ENCODE measurements around the gene NINJ1. TPM values are rescaled to one million over a fixed set of nuclear protein-coding genes. Genes with fewer than 3 reads are reported as not detected.

The NINJ1 gene, protein sequence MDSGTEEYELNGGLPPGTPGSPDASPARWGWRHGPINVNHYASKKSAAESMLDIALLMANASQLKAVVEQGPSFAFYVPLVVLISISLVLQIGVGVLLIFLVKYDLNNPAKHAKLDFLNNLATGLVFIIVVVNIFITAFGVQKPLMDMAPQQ
- 10 to 100 TPM; 29.5 to 30.4 TPM for total RNA-seq

GRCh38 chr9:93134015-93134739 lies at the start of gene NINJ1:
TSS of gene NINJ1 (minus strand) at chr9:93134251. CDS start at chr9:93134217, 34 bp downstream.
- Mint-ChIP-seq H3K36me3 (no peaks in the 10 kb centered on the region), H3K9me3 (no peaks in the 10 kb centered on the region), H3K27me3 (no peaks in the 10 kb centered on the region), H3K27ac (peak within 1 kb of the TSS; percentile 87), H3K4me3 (peak within 1 kb of the TSS; percentile 89), H3K4me1 (peaks cover 32% of the 10 kb centered on the region)
- peak; percentile 86 for ATAC-seq (ENCODE audit: low read depth)
- POLR2A ChIA-PET: interaction anchor here (0.6 to 2.1 kb wide), 12 partner anchors 9 to 432 kb away, joined by 3 to 15 read pairs (median 4); no protein-coding TSS in a partner anchor
- DNase-seq: peak; percentile 87

- ATAC-seq (ENCODE audit: low read depth) (no peak), DNase-seq (no peak)
- POLR2A ChIA-PET: interaction anchor here (1.1 kb wide), 1 partner anchor 50 kb away, joined by 3 read pairs; the partner anchor contains the start of gene NINJ1
- H3K27me3 Mint-ChIP-seq: peaks cover 55% of the 10 kb centered on the region
- H3K36me3 Mint-ChIP-seq: no peaks in the 10 kb centered on the region
- no peak overlapping the region for H3K27ac Mint-ChIP-seq
- H3K4me3 Mint-ChIP-seq: peak overlapping the region; percentile 60
- H3K4me1 Mint-ChIP-seq: peaks cover 1% of the 10 kb centered on the region
- H3K9me3 Mint-ChIP-seq: no peaks in the 10 kb centered on the region
Observed at GRCh38 chr9:93183131-93183662, 49.1 kb upstream of the NINJ1 start.

- DNase-seq (no peak), ATAC-seq (ENCODE audit: low read depth) (no peak)
- Mint-ChIP-seq H3K27me3 (peaks cover 52% of the 10 kb centered on the region), H3K36me3 (no peaks in the 10 kb centered on the region), H3K4me3 (no peak overlapping the region), H3K27ac (no peak overlapping the region), H3K9me3 (no peaks in the 10 kb centered on the region), H3K4me1 (peaks cover 1% of the 10 kb centered on the region)
- POLR2A ChIA-PET: interaction anchor here (1.1 kb wide), 1 partner anchor 49 kb away, joined by 3 read pairs; the partner anchor contains the start of gene NINJ1
Observed at GRCh38 chr9:93182572-93182971, 48.5 kb upstream of the NINJ1 start.

DNA sequence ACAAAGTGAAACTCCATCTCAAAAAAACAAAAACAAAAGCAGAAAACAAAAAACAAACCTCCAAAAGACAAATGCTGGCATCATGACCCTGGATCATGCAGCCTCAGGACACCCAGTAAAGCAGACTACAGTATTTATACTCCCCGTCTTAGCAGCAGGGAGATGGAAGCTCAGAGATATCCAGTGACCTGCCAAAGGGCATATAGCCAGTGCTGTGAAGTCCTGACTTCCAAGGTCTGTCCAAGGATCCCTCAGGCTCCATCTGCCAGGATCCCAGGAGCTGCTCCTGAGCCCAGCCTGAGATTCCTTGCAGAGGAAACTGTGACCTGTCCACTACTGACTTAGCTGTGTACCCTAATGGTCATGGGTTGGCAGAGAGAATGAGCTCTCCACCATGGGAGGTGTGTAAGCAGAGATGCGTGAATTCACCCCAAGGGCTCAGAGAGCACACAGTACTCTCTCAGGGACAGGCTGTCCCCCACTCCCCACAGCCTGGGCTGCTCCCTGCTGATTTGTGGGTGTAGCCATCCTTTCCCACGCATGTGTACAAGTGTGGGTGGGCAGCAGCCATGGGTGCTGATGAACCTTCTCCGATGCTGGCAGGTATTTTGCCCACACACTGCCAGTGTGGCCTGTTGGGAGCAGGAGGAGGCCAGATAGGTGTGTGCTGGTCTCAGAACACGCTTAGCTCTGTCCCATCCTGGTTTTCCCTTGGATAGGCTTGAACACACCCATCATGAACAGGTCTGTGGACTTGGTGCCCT lies 47.8 kb upstream of the NINJ1 start:
- peaks cover 1% of the 10 kb centered on the region for H3K4me1 Mint-ChIP-seq
- H3K36me3 Mint-ChIP-seq: no peaks in the 10 kb centered on the region
- no peaks in the 10 kb centered on the region for H3K9me3 Mint-ChIP-seq
- POLR2A ChIA-PET: no interaction called here
- DNase-seq (no peak), ATAC-seq (ENCODE audit: low read depth) (no peak)
- H3K4me3 Mint-ChIP-seq: no peak overlapping the region
- H3K27me3 Mint-ChIP-seq: peaks cover 45% of the 10 kb centered on the region
- H3K27ac Mint-ChIP-seq: no peak overlapping the region

DNA sequence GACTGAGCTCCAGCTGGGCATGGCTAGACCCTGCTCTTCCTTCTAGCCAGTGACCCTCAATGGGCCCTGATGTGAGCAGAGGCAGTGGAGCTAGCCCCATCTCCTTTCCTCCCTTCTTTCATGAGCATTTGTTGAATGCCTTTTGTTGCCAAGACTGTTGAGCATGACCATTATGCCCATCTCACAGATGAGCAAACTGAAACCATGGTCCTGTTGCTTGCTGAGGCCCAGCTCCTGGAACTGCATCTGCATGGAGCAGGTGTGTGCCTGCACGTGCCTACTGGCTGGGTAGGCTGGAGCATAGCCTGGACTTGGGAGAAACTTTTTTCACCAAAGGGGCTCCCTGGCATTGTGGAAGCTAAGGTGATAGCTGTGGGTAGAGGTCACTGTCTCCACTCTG lies 46.9 kb upstream of the NINJ1 start:
- no peaks in the 10 kb centered on the region for H3K9me3 Mint-ChIP-seq
- peaks cover 36% of the 10 kb centered on the region for H3K27me3 Mint-ChIP-seq
- POLR2A ChIA-PET: no interaction called here
- ATAC-seq (ENCODE audit: low read depth) (no peak), DNase-seq (no peak)
- peaks cover 1% of the 10 kb centered on the region for H3K4me1 Mint-ChIP-seq
- no peak overlapping the region for H3K27ac Mint-ChIP-seq
- H3K36me3 Mint-ChIP-seq: no peaks in the 10 kb centered on the region
- H3K4me3 Mint-ChIP-seq: no peak overlapping the region

- Mint-ChIP-seq H3K9me3 (no peaks in the 10 kb centered on the region), H3K4me3 (no peak overlapping the region), H3K27me3 (peaks cover 33% of the 10 kb centered on the region), H3K36me3 (no peaks in the 10 kb centered on the region), H3K27ac (no peak overlapping the region), H3K4me1 (peaks cover 1% of the 10 kb centered on the region)
- no peak for DNase-seq
- POLR2A ChIA-PET: no interaction called here
- no peak for ATAC-seq (ENCODE audit: low read depth)
Observed at GRCh38 chr9:93178851-93179786, 45.1 kb upstream of the NINJ1 start.

DNA sequence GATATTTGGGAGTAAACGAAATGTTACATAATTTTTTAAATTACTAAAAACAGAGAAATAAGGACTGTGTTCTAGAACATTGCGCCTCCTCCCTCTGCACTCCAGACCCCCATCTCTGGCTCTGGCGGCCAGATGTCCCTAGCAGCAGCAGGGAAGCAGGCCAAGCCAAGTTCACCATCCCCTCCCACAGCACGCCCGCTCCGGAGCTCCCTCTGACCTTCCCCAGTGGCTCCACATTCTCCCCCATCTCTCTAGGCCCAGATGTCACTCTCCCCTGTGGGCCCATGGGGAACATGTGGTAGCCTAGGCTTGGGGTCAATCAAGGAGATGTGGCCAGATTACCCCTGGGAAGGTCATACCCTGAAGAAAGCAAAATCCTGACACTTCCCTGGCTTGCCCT lies 43.6 kb upstream of the NINJ1 start:
- H3K27me3 Mint-ChIP-seq: peaks cover 27% of the 10 kb centered on the region
- no peaks in the 10 kb centered on the region for H3K9me3 Mint-ChIP-seq
- no peak for DNase-seq
- H3K27ac Mint-ChIP-seq: no peak overlapping the region
- POLR2A ChIA-PET: no interaction called here
- no peak for ATAC-seq (ENCODE audit: low read depth)
- H3K4me3 Mint-ChIP-seq: no peak overlapping the region
- no peaks in the 10 kb centered on the region for H3K36me3 Mint-ChIP-seq
- H3K4me1 Mint-ChIP-seq: no peaks in the 10 kb centered on the region

DNA sequence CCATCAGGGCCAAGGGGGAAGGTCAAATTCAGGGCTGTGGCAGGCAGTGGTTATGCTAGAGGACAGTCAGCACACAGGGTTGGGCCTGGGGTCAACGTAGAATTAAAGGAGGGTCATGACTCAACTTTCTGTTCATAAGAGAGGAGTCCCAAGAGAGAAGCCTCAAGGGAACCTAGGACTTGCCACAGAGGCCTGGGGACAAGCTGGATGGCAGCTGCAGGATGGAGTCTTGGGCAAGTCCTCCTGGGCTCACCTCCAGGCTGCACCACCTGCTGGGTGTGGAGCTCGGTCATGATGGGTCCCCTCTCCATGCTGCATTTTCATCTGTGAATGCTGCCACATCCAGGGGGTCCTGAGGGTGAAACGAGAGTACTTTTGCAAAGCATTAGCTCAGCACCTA lies 40.9 kb upstream of the NINJ1 start:
- no peak for DNase-seq
- Mint-ChIP-seq H3K9me3 (no peaks in the 10 kb centered on the region), H3K27ac (no peak overlapping the region), H3K36me3 (no peaks in the 10 kb centered on the region), H3K27me3 (peaks cover 13% of the 10 kb centered on the region), H3K4me3 (no peak overlapping the region), H3K4me1 (no peaks in the 10 kb centered on the region)
- ATAC-seq (ENCODE audit: low read depth): no peak
- POLR2A ChIA-PET: no interaction called here

DNA sequence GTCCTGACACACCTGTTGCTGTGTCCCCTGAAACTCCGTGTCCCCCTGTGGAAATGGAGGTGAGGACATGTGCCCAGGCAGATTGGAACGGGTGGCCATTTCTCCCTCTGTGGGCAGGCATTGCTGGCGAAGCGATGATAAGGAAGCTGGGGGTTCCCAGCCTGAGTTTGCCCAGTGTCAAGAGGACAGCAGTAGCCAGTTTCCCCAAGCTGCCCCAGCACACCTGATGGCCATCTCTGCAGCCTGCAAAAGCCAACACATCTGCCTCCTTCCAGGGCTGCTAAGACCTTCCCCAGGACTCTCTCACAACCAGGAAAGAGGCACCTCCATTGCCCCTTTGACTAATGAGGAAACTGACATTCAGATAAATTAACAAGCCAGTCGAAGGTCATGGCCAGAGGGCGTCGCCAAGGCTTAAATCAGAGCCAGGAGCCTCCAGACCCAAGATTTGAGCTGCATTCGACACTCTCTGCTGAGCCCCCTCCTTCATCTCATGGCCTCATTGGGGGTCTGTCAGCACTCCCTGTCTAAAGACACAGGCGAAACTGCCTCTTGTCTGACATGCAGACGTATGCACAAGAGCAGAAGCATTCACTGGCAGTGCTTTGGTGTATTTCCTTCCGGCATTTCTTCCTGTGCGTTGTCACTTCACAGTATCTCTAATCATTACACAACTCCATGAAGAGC lies 39.5 kb upstream of the NINJ1 start:
- Mint-ChIP-seq H3K4me1 (no peaks in the 10 kb centered on the region), H3K36me3 (no peaks in the 10 kb centered on the region), H3K9me3 (no peaks in the 10 kb centered on the region), H3K4me3 (no peak overlapping the region), H3K27ac (peak overlapping the region; percentile 41), H3K27me3 (peaks cover 16% of the 10 kb centered on the region)
- no peak for DNase-seq
- POLR2A ChIA-PET: no interaction called here
- no peak for ATAC-seq (ENCODE audit: low read depth)

DNA sequence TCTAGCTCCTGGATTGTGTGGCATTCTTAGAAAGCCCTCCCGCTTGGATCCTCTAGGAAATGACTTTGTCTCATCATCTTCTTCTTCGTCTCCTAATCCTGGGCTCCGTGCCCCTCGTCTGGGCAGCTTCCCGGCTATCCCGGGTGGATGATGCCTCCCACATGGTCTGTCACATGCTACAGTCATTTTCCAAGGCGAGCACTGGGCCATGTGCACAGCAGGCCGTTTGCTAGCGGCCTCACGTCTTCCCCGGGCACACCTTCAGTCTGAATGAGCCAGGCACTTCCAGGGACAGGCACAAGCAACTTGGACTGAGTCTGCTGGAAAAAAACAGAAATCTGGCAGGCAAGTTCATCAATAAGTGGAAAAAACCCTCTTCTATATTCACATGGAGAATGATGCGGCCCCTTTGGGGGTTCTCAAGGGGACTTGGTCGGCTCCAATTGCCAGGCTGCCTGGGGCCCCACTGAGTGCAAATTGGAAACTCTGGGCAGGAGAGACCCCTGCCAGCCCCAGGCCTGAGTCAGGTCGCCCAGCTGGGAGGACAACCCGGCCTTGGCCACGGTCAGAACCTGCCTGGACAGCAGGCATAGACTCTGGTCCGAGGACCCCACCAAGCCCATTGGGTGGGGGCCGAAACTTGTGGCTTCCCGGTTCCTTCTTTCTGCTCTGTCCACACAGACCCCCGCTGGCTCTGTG lies 38.8 kb upstream of the NINJ1 start:
- no peak for DNase-seq
- Mint-ChIP-seq H3K36me3 (no peaks in the 10 kb centered on the region), H3K27ac (no peak overlapping the region), H3K27me3 (peaks cover 16% of the 10 kb centered on the region), H3K9me3 (no peaks in the 10 kb centered on the region), H3K4me1 (no peaks in the 10 kb centered on the region), H3K4me3 (no peak overlapping the region)
- no peak for ATAC-seq (ENCODE audit: low read depth)
- POLR2A ChIA-PET: no interaction called here

- DNase-seq (no peak), ATAC-seq (ENCODE audit: low read depth) (no peak)
- H3K4me1 Mint-ChIP-seq: no peaks in the 10 kb centered on the region
- H3K9me3 Mint-ChIP-seq: no peaks in the 10 kb centered on the region
- H3K27ac Mint-ChIP-seq: no peak overlapping the region
- peaks cover 21% of the 10 kb centered on the region for H3K27me3 Mint-ChIP-seq
- no peak overlapping the region for H3K4me3 Mint-ChIP-seq
- POLR2A ChIA-PET: interaction anchor here (0.5 kb wide), 1 partner anchor 88 kb away, joined by 3 read pairs; no protein-coding TSS in a partner anchor
- H3K36me3 Mint-ChIP-seq: no peaks in the 10 kb centered on the region
Observed at GRCh38 chr9:93171261-93171990, 37.4 kb upstream of the NINJ1 start.

Data from activated naive CD8-positive, alpha-beta T cell treated with anti-CD3 and anti-CD28 coated beads, Interleukin-2, amount 10 ng/mL, durations not matched to agents 7 days and 5 days (primary cell).